Measurements from ENCODE around the gene EFCAB11. TPM values are rescaled to one million over a fixed set of nuclear protein-coding genes. Genes with fewer than 3 reads are reported as not detected.

Gene EFCAB11
- polyA plus RNA-seq, 1 donor (not counting 4 experiments of a cell fraction or from before 2014, with no cell fraction given) = 12.9 TPM

- Histone ChIP-seq H3K36me3 (ENCODE audit: control insufficient read depth in 2 of 2, extremely low read depth in 1 of 2, insufficient read depth in 2 of 2, low read length in 2 of 2) (no peaks in the 10 kb centered on the region), H3K27ac (ENCODE audit: control insufficient read depth, insufficient read depth, low read length) (no peak overlapping the region), H4K20me1 (ENCODE audit: control insufficient read depth, extremely low read depth, insufficient read depth, low read length) (no peaks in the 10 kb centered on the region), H3K27me3 (ENCODE audit: control insufficient read depth, extremely low read depth, insufficient read depth, low read length) (no peaks in the 10 kb centered on the region), H3K9me3 (ENCODE audit: control insufficient read depth, low read depth, low read length) (no peaks in the 10 kb centered on the region), H3K9ac (ENCODE audit: control insufficient read depth, extremely low read depth, insufficient read depth, low read length) (no peak overlapping the region), H2AFZ (ENCODE audit: control insufficient read depth, low read length) (no peak overlapping the region), H3K4me2 (ENCODE audit: control insufficient read depth, extremely low read depth, insufficient read depth, low read depth, low read length) (no peak overlapping the region), H3K4me1 (ENCODE audit: control insufficient read depth, extremely low read depth, insufficient read depth, low read length) (peaks cover 8% of the 10 kb centered on the region), H3K4me3 (ENCODE audit: control insufficient read depth in 2 of 3, extremely low read depth in 1 of 3, insufficient read depth in 2 of 3, low read depth in 1 of 3, low read length in 3 of 3) (no peak overlapping the region), H3K79me2 (ENCODE audit: control insufficient read depth, insufficient read depth, low read length) (no peaks in the 10 kb centered on the region), H3K9me1 (ENCODE audit: control insufficient read depth, extremely low read depth, insufficient read depth, low read length) (no peaks in the 10 kb centered on the region)
- dilution Hi-C loops (cut with MboI; ENCODE audit: extremely low pct_ligation_motif_present, low sequenced_read_pairs) = no loop called here
- DNase-seq (ENCODE audit: low read depth, low spot score) (no peak), FAIRE-seq (no peak)
- TF ChIP-seq EZH2 (IDR thresholded peaks at IDR 0.05; ENCODE audit: low read length) (no peak), CTCF (optimal IDR thresholded peaks at IDR 0.05 in 1 of 3, IDR thresholded peaks at IDR 0.05 in 1 of 3, conservative IDR thresholded peaks at IDR 0.05 in 1 of 3; ENCODE audit: extremely low read depth in 1 of 3, insufficient read depth in 2 of 3, low read length in 3 of 3) (no peak)
These were observed 148.1 kb downstream of the EFCAB11 start for GRCh38 chr14:89806451-89806850.

- no peak overlapping the region for H2AFZ ChIP-seq (ENCODE audit: control insufficient read depth, low read length)
- no peaks in the 10 kb centered on the region for H3K27me3 ChIP-seq (ENCODE audit: control insufficient read depth, extremely low read depth, insufficient read depth, low read length)
- H3K9me1 ChIP-seq (ENCODE audit: control insufficient read depth, extremely low read depth, insufficient read depth, low read length) = no peaks in the 10 kb centered on the region
- no peaks in the 10 kb centered on the region for H3K36me3 ChIP-seq (ENCODE audit: control insufficient read depth in 2 of 2, extremely low read depth in 1 of 2, insufficient read depth in 2 of 2, low read length in 2 of 2)
- H3K4me3 ChIP-seq (ENCODE audit: control insufficient read depth in 2 of 3, extremely low read depth in 1 of 3, insufficient read depth in 2 of 3, low read depth in 1 of 3, low read length in 3 of 3) = no peak overlapping the region
- no peak overlapping the region for H3K9ac ChIP-seq (ENCODE audit: control insufficient read depth, extremely low read depth, insufficient read depth, low read length)
- no peaks in the 10 kb centered on the region for H3K79me2 ChIP-seq (ENCODE audit: control insufficient read depth, insufficient read depth, low read length)
- H3K9me3 ChIP-seq (ENCODE audit: control insufficient read depth, low read depth, low read length) = no peaks in the 10 kb centered on the region
- H3K4me1 ChIP-seq (ENCODE audit: control insufficient read depth, extremely low read depth, insufficient read depth, low read length) = peaks cover 14% of the 10 kb centered on the region
- H4K20me1 ChIP-seq (ENCODE audit: control insufficient read depth, extremely low read depth, insufficient read depth, low read length) = no peaks in the 10 kb centered on the region
- no peak for FAIRE-seq
- dilution Hi-C loops (cut with MboI; ENCODE audit: extremely low pct_ligation_motif_present, low sequenced_read_pairs) = no loop called here
- no peak for DNase-seq (ENCODE audit: low read depth, low spot score)
- TF ChIP-seq CTCF (optimal IDR thresholded peaks at IDR 0.05 in 1 of 3, IDR thresholded peaks at IDR 0.05 in 1 of 3, conservative IDR thresholded peaks at IDR 0.05 in 1 of 3; ENCODE audit: extremely low read depth in 1 of 3, insufficient read depth in 2 of 3, low read length in 3 of 3) = no peak
- no peak for TF ChIP-seq EZH2 (IDR thresholded peaks at IDR 0.05; ENCODE audit: low read length)
- H3K27ac ChIP-seq (ENCODE audit: control insufficient read depth, insufficient read depth, low read length) = no peak overlapping the region
- H3K4me2 ChIP-seq (ENCODE audit: control insufficient read depth, extremely low read depth, insufficient read depth, low read depth, low read length) = no peak overlapping the region
These were observed 149.0 kb downstream of the EFCAB11 start for GRCh38 chr14:89805501-89805900.
